Measurements from ENCODE around the gene PRDX5.
"Not testable (repeated sequence)": the region's sequence is repeated elsewhere in the genome, so short reads cannot be mapped to it uniquely, and the experiment has no call there.

The PRDX5 gene

DNA sequence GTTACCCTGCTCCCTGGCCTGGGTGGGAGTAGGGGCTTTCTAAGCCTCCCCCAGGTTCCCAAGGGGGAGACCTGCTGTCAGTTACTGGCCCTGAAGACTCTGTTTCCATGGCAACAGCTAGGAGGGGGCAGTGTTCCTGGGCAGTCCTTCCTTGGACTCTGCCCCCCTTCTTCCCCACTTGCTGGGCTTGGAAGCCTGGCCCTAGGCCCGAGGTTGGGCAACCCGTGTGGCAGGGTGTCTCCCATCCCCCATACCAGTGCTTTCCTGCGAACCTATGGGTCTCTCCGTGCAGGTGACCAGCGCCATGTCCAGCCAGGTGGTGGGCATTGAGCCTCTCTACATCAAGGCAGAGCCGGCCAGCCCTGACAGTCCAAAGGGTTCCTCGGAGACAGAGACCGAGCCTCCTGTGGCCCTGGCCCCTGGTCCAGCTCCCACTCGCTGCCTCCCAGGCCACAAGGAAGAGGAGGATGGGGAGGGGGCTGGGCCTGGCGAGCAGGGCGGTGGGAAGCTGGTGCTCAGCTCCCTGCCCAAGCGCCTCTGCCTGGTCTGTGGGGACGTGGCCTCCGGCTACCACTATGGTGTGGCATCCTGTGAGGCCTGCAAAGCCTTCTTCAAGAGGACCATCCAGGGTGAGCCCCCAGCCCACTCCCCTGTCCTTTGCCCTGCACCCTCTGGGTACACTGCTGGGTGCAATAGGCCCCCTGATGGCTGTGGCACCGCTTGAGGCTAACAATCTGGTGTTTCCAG, 10.9 kb upstream of the PRDX5 start:
- Histone ChIP-seq H3K27ac (ENCODE audit: low read depth, low read length, poor library complexity, severe bottlenecking) (peak overlapping the region; percentile 4), H3K4me3 (ENCODE audit: low read depth, low read length, poor library complexity, severe bottlenecking) (peak overlapping the region; percentile 70)

DNA sequence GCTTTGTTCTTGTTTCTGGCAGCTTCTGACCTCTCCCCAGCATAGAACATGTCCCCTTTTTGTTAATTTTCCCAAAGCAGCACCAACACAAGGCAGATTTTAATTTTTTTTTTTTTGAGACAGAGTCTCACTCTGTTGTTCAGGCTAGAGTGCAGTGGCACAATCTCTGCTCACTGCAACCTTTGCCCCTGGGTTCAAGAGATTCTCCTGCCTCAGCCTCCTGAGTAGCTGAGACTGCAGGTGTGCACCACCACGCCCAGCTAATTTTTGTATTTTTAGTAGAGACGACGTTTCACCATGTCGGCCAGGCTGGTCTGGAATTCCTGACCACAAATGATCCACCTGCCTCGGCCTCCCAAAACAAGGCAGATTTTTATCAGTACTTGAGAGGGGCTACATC, 10.1 kb upstream of the PRDX5 start:
- H3K27ac ChIP-seq (ENCODE audit: low read depth, low read length, poor library complexity, severe bottlenecking); H3K4me3 ChIP-seq (ENCODE audit: low read depth, low read length, poor library complexity, severe bottlenecking); H3F3A ChIP-seq (ENCODE audit: insufficient read depth, low read length); H4K20me1 ChIP-seq (ENCODE audit: insufficient read depth, low read length); H3K79me2 ChIP-seq (ENCODE audit: insufficient read depth, low read length); H3K9me2 ChIP-seq (ENCODE audit: low read depth, low read length); H2AFZ ChIP-seq (ENCODE audit: low read length); H3K27me3 ChIP-seq (ENCODE audit: insufficient read depth, low read length); H3K9ac ChIP-seq (ENCODE audit: low read length); H3K9me3 ChIP-seq (ENCODE audit: low read length): not testable (repeated sequence)
- Histone ChIP-seq H3K4me2 (ENCODE audit: low read length) (0 out of 2 replicates have a peak overlapping the region, but pooled peaks have one; percentile 94), H3K36me3 (ENCODE audit: insufficient read depth, low read length) (peaks cover 21% of the 10 kb centered on the region; the same call in 1 of the 2 replicates), H3K4me1 (ENCODE audit: insufficient read depth, low read length, severe bottlenecking) (peaks cover 19% of the 10 kb centered on the region)

More for the DNA sequence above, 10.9 kb upstream of the PRDX5 start:
- Histone ChIP-seq H3K4me1 (ENCODE audit: insufficient read depth, low read length, severe bottlenecking) (peaks cover 19% of the 10 kb centered on the region), H4K20me1 (ENCODE audit: insufficient read depth, low read length) (no peaks in the 10 kb centered on the region), H3F3A (ENCODE audit: insufficient read depth, low read length) (no peaks in the 10 kb centered on the region), H2AFZ (ENCODE audit: low read length) (no peak overlapping the region), H3K27me3 (ENCODE audit: insufficient read depth, low read length) (no peaks in the 10 kb centered on the region), H3K9me2 (ENCODE audit: low read depth, low read length) (no peaks in the 10 kb centered on the region), H3K9ac (ENCODE audit: low read length) (peak overlapping the region; percentile 92), H3K79me2 (ENCODE audit: insufficient read depth, low read length) (peaks cover 10% of the 10 kb centered on the region), H3K9me3 (ENCODE audit: low read length) (no peaks in the 10 kb centered on the region), H3K36me3 (ENCODE audit: insufficient read depth, low read length) (peaks cover 16% of the 10 kb centered on the region; the same call in 1 of the 2 replicates), H3K4me2 (ENCODE audit: low read length) (peak overlapping the region; percentile 94)
- no peak for TF ChIP-seq EZH2 (IDR thresholded peaks at IDR 0.05; ENCODE audit: borderline replicate concordance, low read length)

DNA sequence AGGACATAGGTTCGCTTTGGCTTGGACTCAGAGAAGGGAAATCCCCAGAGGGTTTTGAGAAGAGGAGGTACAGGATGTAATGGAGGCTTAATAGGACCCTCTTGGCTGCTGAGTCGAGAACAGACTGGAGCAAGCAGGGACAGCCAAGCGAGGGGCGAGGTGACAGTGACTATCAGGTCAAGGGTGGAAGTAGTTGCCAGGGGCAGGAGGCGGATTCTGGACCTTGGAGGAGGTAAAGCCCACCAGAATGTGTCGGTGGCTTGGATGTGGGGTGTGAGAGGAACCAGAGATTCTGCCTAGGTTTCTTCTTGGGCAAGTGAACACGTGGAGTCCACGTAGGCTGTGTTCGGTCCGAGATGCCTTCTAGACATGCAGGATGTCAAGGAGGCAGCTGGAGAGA, 5.0 kb upstream of the PRDX5 start:
- Histone ChIP-seq H3K9ac (ENCODE audit: low read length) (no peak overlapping the region), H3K9me3 (ENCODE audit: low read length) (no peaks in the 10 kb centered on the region), H3K27me3 (ENCODE audit: insufficient read depth, low read length) (no peaks in the 10 kb centered on the region), H2AFZ (ENCODE audit: low read length) (no peak overlapping the region), H4K20me1 (ENCODE audit: insufficient read depth, low read length) (no peaks in the 10 kb centered on the region), H3K27ac (ENCODE audit: low read depth, low read length, poor library complexity, severe bottlenecking) (no peak overlapping the region), H3F3A (ENCODE audit: insufficient read depth, low read length) (no peaks in the 10 kb centered on the region), H3K4me1 (ENCODE audit: insufficient read depth, low read length, severe bottlenecking) (peaks cover 11% of the 10 kb centered on the region), H3K79me2 (ENCODE audit: insufficient read depth, low read length) (no peaks in the 10 kb centered on the region), H3K4me2 (ENCODE audit: low read length) (no peak overlapping the region), H3K9me2 (ENCODE audit: low read depth, low read length) (no peaks in the 10 kb centered on the region), H3K4me3 (ENCODE audit: low read depth, low read length, poor library complexity, severe bottlenecking) (no peak overlapping the region), H3K36me3 (ENCODE audit: insufficient read depth, low read length) (peaks cover 44% of the 10 kb centered on the region; the same call in 1 of the 2 replicates)
- TF ChIP-seq, protein P1, sequence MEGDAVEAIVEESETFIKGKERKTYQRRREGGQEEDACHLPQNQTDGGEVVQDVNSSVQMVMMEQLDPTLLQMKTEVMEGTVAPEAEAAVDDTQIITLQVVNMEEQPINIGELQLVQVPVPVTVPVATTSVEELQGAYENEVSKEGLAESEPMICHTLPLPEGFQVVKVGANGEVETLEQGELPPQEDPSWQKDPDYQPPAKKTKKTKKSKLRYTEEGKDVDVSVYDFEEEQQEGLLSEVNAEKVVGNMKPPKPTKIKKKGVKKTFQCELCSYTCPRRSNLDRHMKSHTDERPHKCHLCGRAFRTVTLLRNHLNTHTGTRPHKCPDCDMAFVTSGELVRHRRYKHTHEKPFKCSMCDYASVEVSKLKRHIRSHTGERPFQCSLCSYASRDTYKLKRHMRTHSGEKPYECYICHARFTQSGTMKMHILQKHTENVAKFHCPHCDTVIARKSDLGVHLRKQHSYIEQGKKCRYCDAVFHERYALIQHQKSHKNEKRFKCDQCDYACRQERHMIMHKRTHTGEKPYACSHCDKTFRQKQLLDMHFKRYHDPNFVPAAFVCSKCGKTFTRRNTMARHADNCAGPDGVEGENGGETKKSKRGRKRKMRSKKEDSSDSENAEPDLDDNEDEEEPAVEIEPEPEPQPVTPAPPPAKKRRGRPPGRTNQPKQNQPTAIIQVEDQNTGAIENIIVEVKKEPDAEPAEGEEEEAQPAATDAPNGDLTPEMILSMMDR (IDR thresholded peaks at IDR 0.05; ENCODE audit: low read length) = no peak
- TF ChIP-seq EZH2 (IDR thresholded peaks at IDR 0.05; ENCODE audit: borderline replicate concordance, low read length) = no peak

DNA sequence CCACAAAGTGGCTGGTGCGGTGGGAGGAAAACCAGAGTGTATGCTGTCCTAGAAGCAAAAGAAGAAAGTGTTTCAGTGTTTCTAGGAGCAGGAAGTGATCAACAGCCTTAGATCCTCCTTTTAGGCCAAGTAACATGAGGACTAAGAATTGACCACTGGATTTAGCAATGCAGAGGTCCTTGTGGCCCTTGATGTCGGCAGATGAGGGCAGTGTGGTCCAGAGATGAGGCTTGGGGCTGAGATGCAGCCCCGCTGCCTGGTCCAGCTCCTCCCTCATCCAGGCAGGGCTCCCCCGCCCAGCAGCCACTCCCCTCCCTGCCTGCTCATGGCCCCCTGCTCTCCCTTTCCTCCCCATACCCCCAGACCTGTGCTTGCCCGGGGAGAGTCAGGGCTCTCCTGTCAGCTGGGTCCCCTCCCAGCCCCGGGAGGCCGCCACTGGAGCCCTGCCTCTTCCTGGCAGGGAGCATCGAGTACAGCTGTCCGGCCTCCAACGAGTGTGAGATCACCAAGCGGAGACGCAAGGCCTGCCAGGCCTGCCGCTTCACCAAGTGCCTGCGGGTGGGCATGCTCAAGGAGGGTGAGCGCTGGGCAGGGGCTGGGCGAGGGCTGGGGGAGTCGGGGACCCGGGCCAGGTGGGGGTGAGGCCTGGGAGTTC, 4.3 kb upstream of the PRDX5 start:
- Histone ChIP-seq H3K4me2 (ENCODE audit: low read length) (no peak overlapping the region), H3F3A (ENCODE audit: insufficient read depth, low read length) (no peaks in the 10 kb centered on the region), H3K9me3 (ENCODE audit: low read length) (no peaks in the 10 kb centered on the region), H2AFZ (ENCODE audit: low read length) (no peak overlapping the region), H3K9me2 (ENCODE audit: low read depth, low read length) (no peaks in the 10 kb centered on the region), H3K79me2 (ENCODE audit: insufficient read depth, low read length) (no peaks in the 10 kb centered on the region), H3K36me3 (ENCODE audit: insufficient read depth, low read length) (peaks cover 43% of the 10 kb centered on the region; the same call in 1 of the 2 replicates), H3K4me3 (ENCODE audit: low read depth, low read length, poor library complexity, severe bottlenecking) (no peak overlapping the region), H4K20me1 (ENCODE audit: insufficient read depth, low read length) (no peaks in the 10 kb centered on the region), H3K9ac (ENCODE audit: low read length) (no peak overlapping the region), H3K27me3 (ENCODE audit: insufficient read depth, low read length) (no peaks in the 10 kb centered on the region), H3K27ac (ENCODE audit: low read depth, low read length, poor library complexity, severe bottlenecking) (no peak overlapping the region), H3K4me1 (ENCODE audit: insufficient read depth, low read length, severe bottlenecking) (peaks cover 11% of the 10 kb centered on the region)
- TF ChIP-seq, protein P1 (IDR thresholded peaks at IDR 0.05; ENCODE audit: low read length) = no peak
- no peak for TF ChIP-seq EZH2 (IDR thresholded peaks at IDR 0.05; ENCODE audit: borderline replicate concordance, low read length)

Measured in OCI-LY1 (cell line).